A375 (cell line): ENCODE measurements around the gene HRH1. TPM values are rescaled to one million over a fixed set of nuclear protein-coding genes. Genes with fewer than 3 reads are reported as not detected.

Experiments
- small RNA-seq: library from RNA; depleted of rRNA; stranded (forward); fragments of <200 nt; gene quantifications from one replicate; pipeline ENCODE3, GENCODE V24; 2014
- total RNA-seq: library from RNA; depleted of rRNA; stranded (reverse); fragments of >200 nt; shearing (Covaris generic); gene quantifications from 2 replicates; pipeline ENCODE4 v1.2.3, GENCODE V29; 2014; rRNA removed

The HRH1 gene, protein sequence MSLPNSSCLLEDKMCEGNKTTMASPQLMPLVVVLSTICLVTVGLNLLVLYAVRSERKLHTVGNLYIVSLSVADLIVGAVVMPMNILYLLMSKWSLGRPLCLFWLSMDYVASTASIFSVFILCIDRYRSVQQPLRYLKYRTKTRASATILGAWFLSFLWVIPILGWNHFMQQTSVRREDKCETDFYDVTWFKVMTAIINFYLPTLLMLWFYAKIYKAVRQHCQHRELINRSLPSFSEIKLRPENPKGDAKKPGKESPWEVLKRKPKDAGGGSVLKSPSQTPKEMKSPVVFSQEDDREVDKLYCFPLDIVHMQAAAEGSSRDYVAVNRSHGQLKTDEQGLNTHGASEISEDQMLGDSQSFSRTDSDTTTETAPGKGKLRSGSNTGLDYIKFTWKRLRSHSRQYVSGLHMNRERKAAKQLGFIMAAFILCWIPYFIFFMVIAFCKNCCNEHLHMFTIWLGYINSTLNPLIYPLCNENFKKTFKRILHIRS
- total RNA-seq: 5.1 and 5.7 TPM in 2 replicates

DNA sequence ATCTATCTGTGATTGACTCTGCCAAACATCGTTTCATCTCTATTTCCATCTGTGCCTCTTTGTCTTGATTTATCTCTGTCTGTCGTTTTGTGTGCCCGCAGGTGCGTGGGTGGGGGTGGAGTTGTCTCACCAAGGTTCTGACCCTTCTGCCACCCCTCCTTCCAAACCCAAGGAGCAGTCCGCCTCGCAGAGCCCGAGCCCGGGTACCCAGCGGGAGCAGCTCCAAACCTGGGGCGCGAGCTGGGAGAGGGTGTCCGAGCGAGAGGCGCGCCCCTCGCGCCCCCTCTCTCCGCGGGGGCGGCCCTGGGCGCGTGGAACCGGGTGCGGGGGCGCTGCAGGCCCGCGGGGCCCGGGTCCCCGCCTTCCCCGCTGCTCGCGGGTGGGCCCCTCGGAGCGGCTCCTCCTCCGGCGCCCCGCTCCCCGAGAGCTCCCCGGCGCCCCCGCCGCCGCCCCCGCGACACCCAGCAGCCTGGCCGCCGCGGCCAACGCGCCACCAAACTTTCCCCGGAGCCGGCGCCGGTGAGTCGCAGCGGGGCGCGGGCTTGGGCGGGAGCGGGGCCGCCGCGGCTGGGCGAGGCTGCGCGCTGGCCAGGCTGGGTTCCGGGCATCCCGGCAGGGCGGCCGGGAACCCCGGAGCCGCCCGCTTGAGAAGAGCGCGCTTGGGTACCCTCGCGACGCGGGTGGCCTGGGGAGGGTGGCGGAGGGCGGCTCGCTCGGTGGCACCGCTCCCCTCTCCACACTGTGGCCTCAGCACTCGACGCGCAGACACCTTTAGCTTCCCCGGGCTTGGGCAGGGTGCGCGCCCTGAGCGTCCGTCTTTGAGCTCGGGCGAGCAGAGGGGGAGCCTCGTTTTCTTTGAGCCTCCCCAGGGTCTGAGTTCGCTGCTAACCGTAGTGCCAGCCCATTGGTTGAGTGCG lies at the start of gene HRH1:
Gene HRH1, plus strand, starts transcription at position 458 of the 917 bp plus-strand sequence. CDS start 104,545 bp downstream, outside the sequence.

DNA sequence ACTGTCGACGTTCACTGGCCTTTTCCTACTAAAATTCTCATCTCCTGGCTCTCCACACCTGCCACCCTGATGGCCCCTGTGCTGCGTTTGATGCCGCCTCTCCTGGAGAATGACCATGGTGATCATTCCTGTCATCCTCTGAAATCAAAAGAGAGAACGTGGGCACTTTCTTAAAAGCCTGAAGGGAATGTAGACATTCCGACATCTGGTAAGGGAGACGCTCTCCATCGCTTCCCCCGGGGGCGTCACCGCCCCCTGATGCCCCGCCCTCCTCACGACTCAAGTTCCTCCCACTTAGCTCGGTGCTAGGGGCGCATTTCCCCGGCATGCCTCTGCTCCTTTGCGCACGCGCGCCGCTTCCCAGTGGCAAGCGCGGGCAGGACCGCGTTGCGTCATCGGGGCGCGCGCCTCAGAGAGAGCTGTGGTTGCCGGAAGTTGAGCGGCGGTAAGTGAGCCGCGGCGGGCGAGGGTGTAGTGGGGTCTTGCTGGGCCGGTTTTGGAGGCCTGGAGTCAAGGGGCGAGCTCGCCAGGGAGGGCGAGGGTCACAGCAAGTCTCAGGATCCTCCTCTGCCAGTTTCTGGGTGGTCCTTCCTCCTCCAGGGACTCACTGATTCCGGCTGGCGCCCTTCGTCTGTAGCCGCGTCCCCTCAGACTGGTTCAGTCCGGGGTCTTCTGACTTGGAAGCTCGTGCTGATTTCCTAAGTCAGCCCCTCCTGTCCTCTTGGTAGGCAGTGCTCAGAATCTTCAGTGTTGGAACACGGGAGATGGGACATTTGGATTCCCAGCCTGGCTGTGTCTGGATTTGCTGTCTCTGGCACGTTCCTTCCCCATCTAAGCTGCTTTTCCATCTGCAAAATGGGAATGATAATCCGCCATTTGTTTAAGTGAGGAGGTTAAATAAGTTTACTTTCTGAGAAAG lies 118.0 kb downstream of the HRH1 start, which contains the start of gene ATG7:
Gene ATG7, plus strand, starts transcription at position 412 of the 919 bp plus-strand sequence. CDS start 26,299 bp downstream, outside the sequence.

Small RNA genes lying within 50 kb of the gene (small RNA-seq; reads per million reads assigned to genes)
- not detected for gene AC083855.1

Other genes with a start within 250 kb of the HRH1 start
- not detected in 2 replicates for gene SLC6A1, start 161.7 kb upstream of the HRH1 start, total RNA-seq
- gene ATG7, start 117.9 kb downstream of the HRH1 start, total RNA-seq: 25.0 and 38.7 TPM in 2 replicates